CD4-positive, alpha-beta T cell treated with Interleukin-17A for 4 hours (primary cell): Measurements from ENCODE around the gene TRIM54.
A peak's percentile ranks its signal among the peaks of the same experiment; 100 is the strongest.
"Not testable (repeated sequence)": the region's sequence is repeated elsewhere in the genome, so short reads cannot be mapped to it uniquely, and the experiment has no call there.

Source experiments
- DNase-seq: peaks from one replicate; pipeline ENCODE4 v3.0.0-alpha.2; 2020; ENCODE audit warnings: mixed read lengths

The TRIM54 gene

GRCh38 chr2:27315122-27315521, 32.9 kb downstream of the TRIM54 start:
- DNase-seq: no peak

- no peak for DNase-seq
Observed at GRCh38 chr2:27316655-27317412, 34.6 kb downstream of the TRIM54 start.

- DNase-seq: not testable (repeated sequence)
Observed at GRCh38 chr2:27319839-27320238, 37.6 kb downstream of the TRIM54 start.

- DNase-seq: no peak
Observed at GRCh38 chr2:27320958-27321543, 38.8 kb downstream of the TRIM54 start.

- no peak for DNase-seq
Observed at GRCh38 chr2:27322301-27322765, 40.1 kb downstream of the TRIM54 start.

- DNase-seq: peak; percentile 91
Observed at GRCh38 chr2:27322766-27323595, 40.8 kb downstream of the TRIM54 start, which contains the start of gene MPV17. MPV17 (minus strand) TSS chr2:27323097; CDS start chr2:27322517, 580 bp downstream.

- no peak for DNase-seq
Observed at GRCh38 chr2:27323596-27324285, 41.5 kb downstream of the TRIM54 start.

- DNase-seq: no peak
Observed at GRCh38 chr2:27324720-27325119, 42.5 kb downstream of the TRIM54 start.

- no peak for DNase-seq
Observed at GRCh38 chr2:27335311-27335710, 53.1 kb downstream of the TRIM54 start.

- DNase-seq: no peak
Observed at GRCh38 chr2:27336173-27336572, 53.9 kb downstream of the TRIM54 start.

GRCh38 chr2:27347641-27348040, 65.4 kb downstream of the TRIM54 start:
- DNase-seq: no peak

GRCh38 chr2:27350106-27350693, 68.0 kb downstream of the TRIM54 start:
- no peak for DNase-seq

GRCh38 chr2:27351802-27352598, 69.8 kb downstream of the TRIM54 start:
- DNase-seq: no peak

- DNase-seq: not testable (repeated sequence)
Observed at GRCh38 chr2:27353386-27353761, 71.1 kb downstream of the TRIM54 start.

- DNase-seq: no peak
Observed at GRCh38 chr2:27353762-27354596, 71.8 kb downstream of the TRIM54 start.

GRCh38 chr2:27354597-27354927, 72.3 kb downstream of the TRIM54 start:
- no peak for DNase-seq

- DNase-seq: no peak
Observed at GRCh38 chr2:27356056-27356381, 73.8 kb downstream of the TRIM54 start.

- DNase-seq: peak; percentile 92
Observed at GRCh38 chr2:27356382-27357181, 74.4 kb downstream of the TRIM54 start, which contains the start of gene GTF3C2. GTF3C2 (minus strand) TSS chr2:27356764; CDS start chr2:27343554, 13,210 bp downstream.
